ENCODE measurements around the gene PHB1.
"Not testable (repeated sequence)": the region's sequence is repeated elsewhere in the genome, so short reads cannot be mapped to it uniquely, and the experiment has no call there.

The PHB1 gene

DNA sequence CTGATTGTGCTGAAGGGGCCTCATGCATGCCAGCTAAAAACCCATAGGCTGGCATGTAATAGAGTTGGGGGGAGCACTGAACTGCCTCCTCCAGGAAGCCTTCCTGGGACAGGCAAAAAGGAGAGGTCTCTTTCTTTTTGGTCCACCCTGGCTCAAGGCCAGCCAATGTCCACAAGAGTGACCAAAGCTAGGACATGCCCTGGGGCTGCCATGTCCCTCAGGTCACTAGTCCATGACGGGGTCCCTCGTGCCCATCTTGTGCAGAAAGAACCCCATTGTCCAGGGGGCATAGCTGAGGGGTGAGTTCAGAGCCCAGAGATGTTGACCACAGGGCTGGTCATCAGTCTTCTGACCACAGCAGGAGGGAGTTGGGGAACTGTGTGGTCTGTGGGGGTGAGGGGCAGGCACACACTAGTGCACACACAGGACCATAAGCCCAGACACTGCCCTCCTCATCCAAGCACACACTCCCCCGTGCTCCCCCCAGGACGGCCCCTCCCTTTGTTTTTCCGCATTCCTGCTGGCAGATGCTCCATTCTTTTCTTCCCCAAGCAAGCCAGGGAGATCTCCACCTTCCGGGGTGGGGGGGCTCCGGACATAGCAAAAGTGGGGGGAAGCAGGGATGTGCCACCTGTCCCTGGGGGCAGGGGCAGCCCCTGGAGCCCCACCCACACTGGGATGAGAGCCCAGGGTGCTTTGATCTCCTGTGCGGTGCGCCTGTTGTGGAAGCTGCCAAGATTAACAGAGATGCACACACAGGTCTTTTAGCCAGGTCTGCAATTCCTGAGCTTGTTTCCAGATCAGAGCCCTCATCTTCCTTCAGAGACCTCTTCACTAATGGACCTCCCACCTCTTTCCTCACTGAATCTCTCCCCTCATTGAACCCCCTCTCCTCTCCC lies 25.2 kb upstream of the PHB1 start:
- DNase-seq (ENCODE audit: low spot score) = peak; percentile 15

- no peak for DNase-seq (ENCODE audit: low spot score)
Observed at GRCh38 chr17:49439305-49439672, 24.6 kb upstream of the PHB1 start.

DNA sequence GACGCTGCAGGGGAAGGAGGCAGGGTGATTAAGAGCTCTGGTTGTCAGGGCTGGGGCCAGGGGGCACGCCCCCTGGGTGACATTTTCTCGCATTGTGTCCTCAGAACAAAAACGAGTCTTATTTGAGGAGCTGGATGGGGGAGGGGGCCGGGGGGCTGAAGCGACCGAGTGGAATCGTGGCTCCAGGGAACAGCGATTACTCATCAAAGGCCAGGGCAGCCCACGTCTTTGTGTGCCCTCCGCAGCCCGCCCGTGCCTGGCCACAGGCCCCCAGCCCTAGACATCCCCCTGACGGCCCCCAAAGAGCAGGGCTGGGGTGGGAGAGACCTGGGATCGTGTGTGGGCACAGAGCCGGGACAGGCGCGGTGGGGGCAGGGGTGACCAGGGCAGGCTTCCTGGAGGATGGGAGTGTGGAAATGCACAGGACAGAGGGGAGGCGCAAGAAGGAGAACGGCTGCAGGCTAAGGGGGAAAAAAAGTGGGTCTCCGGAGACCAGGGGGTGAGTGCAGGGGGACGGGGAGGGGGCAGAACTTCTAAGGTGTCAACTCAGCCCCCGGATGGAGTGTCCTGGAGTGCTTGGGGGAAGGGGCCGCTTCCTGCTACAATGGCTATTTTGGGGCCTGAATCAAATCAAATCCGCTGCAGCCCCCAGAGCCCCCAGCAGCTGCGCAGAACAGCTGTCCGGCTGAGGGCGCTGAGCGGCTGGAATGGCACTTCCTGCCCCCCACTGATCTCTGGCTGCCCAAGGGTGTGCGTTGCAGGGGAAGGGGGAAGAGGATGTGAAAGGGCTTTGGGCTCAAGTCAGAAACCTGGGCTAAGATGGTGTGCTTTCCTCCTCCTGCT lies 24.0 kb upstream of the PHB1 start:
- DNase-seq (ENCODE audit: low spot score) = no peak

- no peak for DNase-seq (ENCODE audit: low spot score)
Observed at GRCh38 chr17:49437696-49438435, 23.2 kb upstream of the PHB1 start.

- no peak for DNase-seq (ENCODE audit: low spot score)
Observed at GRCh38 chr17:49436174-49436573, 21.5 kb upstream of the PHB1 start.

DNA sequence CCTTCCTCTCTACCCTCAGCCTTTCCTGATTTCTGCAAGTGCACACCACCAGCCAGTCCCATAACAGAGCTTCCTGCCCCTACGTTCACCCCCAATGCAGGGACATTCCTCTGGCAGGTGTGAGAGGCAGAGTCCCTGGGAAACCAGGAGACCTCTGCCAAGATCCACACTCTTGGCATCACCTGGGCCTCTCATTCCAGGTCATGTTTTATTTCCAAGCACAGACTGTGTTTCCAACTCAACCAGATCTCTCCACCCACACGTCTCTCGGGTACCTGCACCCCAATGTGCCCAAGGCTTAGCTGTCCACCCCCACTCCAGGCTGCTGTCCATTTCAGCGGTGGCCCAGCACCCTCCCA lies 21.0 kb upstream of the PHB1 start:
- no peak for DNase-seq (ENCODE audit: low spot score)

DNA sequence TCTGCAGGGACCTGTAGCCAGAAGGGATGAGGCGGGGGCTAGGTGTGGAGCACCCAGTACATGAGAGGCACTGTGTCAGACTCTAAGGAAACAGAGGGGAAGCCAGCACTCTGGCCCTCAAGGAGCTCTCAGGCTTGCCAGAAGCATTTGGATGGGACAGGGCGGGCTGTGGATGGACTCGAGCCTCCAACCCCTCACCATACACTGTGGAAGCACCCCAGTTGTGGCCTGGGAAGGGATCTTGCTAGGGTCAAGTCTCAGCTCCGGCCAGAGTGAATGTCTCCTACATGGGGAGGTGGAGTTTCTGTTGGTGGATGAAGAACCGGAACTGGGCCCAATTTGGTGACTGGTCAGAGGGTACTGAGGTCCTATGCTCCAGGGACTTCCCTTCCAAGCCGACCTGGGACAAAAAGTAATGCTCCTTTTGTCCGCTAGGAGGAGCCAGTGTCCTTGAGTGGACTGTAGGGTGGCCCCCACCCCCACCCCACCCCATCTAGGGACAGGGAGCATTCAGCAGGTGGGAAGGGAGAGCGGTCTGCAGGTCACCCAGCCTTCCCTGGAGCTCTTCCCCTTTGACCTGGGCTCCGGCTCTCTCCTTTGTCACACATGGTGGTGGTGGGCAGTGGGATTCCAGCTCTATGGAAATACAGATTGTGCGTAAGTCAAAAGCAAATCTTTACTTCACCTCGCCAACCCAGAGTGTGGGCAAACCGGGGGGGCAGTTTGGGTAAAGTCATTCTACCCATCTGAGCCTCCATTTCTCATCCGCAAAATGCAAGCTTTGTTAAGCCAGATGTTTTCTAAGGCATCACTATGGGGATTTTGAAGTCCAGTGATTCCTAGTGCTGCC lies 20.4 kb upstream of the PHB1 start:
- peak; percentile 32 for DNase-seq (ENCODE audit: low spot score)

DNA sequence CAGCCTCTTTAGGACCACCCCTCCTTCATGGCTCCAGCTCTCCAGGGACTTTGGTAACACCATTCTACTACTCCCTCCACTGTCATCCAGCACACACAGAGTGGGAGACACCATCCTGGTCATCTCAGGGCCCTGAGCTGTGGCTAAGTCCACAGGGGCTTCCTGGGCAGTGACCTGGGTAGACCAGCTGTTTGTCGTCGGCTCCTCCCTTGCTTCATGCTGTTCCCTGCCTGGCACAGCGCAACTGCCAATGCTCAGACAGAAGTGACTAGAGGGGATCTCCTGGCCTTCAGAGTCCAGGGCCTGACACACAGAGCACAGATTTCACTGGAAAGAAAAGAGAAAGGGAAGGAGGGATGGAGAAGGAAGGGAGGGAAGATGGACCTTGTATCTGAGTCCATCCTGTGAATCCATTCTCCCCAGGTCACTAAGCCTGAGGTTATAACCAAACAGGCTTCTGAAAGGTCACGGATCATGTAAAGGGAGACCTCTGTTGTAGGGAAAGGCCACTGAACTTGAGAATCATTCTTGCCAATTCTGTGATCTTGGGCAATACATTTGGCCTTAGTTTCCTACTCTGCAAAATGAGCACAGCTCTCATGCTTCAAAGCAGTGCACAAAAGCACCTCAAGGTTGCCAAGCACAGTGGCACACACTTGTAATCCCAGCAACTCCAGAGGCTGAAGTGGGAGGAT lies 18.5 kb upstream of the PHB1 start:
- DNase-seq (ENCODE audit: low spot score) = no peak

DNA sequence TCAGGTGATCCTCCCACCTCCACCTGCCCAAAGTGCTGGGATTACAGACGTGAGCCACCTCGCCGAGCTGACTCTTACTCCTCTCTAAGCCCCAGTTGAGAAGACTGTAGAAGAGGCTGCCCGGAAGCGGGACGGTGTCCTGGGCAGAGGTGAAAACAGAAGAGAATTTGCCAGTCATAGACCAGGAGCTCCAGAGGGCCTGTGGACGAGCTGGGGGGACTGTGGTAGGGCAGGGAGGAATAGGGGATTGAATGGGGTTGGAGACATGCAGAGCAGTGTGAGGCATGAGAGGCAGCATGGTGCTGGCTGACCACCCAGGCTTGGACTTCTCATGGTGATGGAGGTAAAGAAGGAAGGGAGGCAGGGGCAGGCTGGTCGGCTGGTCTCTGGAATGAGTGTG lies 17.1 kb upstream of the PHB1 start:
- DNase-seq (ENCODE audit: low spot score) = no peak

DNA sequence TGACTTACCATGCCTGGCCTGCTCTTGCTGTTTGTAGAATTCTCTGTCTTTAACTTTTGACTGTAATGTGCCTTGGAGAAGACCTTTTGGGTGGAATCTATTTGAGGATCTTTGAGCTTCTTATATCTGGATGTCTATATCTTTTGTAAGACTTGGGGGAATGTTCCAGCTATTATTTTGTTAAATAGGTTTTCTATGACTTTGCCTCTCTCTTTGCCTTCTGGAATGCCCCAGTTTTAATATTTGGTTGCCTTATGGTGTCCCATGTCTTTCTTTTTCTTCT lies 10.3 kb upstream of the PHB1 start:
- no peak for DNase-seq (ENCODE audit: low spot score)

GRCh38 chr17:49424276-49425003 lies 9.8 kb upstream of the PHB1 start:
- DNase-seq (ENCODE audit: low spot score) = not testable (repeated sequence)

DNA sequence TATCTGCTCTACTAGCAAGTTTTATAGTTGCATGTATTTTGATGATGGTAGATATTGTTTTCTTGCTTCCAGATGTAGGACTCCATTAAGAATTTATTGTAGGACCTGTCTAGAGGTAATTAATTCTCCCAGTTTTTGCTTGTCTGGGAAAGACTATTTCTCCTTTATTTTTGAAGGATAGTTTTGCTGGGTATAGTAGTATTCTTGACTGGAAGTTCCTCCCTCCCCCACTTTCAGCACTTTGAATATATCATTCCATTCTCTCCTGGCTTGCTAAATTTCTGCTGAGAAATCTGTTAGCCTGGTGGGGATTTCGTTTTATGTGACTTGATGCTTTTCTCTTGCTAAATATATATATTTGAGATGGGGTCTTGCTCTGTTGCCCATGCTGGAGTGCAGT lies 8.0 kb upstream of the PHB1 start:
- no peak for DNase-seq (ENCODE audit: low spot score)

DNA sequence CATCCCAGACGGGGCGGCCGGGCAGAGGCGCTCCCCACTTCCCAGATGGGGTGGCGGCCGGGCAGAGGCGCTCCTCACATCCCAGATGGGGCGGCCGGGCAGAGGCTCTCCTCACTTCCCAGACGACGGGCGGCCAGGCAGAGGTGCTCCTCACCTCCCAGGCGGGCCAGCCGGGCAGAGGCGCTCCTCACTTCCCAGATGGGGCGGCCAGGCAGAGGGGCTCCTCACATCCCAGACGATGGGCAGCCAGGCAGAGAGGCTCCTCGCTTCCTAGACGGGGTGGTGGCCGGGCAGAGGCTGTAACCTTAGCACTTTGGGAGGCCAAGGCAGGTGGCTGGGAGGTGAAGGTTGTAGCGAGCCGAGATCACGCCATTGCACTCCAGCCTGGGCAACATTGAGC lies 5.1 kb upstream of the PHB1 start:
- not testable (repeated sequence) for DNase-seq (ENCODE audit: low spot score)

DNA sequence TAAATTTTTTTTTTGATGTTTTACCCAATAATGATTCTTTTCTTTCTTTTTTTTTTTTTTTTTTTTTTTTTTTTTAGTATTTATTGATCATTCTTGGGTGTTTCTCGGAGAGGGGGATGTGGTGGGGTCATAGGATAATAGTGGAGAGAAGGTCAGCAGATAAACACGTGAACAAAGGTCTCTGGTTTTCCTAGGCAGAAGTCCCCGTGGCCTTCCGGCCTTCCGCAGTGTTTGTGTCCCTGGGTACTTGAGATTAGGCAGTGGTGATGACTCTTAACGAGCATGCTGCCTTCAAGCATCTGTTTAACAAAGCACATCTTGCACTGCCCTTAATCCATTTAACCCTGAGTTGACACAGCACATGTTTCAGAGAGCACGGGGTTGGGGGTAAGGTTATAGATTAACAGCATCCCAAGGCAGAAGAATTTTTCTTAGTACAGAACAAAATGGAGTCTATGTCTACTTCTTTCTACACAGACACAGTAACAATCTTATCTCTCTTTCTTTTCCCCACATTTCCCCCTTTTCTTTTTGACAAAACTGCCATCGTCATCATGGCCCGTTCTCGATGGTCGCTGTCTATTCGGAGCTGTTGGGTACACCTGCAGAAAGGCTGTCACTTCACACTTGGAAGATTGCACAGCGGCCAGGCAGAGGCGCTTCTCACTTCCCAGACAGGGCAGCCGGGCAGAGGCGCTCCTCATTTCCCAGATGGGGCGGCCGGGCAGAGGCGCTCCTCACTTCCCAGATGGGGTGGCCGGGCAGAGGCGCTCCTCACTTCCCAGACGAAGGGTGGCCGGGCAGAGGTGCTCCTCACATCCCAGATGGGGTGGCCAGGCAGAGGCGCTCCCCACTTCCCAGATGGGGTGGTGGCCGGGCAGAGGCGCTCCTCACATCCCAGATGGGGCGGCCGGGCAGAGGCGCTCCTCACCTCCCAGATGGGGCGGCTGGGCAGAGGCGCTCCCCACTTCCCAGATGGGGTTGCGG lies 4.4 kb upstream of the PHB1 start:
- not testable (repeated sequence) for DNase-seq (ENCODE audit: low spot score)

DNA sequence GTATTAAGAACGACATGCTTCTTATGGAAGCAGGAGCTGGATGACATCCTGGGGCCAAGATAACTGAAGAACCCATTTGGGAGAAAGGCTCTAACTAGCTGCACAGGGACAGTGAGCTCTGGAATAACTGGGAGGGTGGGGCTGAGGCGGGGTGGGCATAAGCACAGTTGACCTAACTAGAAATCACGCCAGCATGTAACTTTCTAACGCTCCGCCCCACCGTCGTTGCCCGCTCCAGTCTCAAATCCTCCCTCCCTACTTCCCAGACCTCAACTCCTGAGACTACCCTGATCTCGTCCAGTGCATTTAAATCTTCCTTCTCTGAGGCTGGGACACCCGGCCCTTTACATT lies 436 bp downstream of the PHB1 start:
- DNase-seq (ENCODE audit: low spot score) = no peak

GRCh38 chr17:49409066-49409465 lies 5.6 kb downstream of the PHB1 start:
- DNase-seq (ENCODE audit: low spot score) = no peak

DNA sequence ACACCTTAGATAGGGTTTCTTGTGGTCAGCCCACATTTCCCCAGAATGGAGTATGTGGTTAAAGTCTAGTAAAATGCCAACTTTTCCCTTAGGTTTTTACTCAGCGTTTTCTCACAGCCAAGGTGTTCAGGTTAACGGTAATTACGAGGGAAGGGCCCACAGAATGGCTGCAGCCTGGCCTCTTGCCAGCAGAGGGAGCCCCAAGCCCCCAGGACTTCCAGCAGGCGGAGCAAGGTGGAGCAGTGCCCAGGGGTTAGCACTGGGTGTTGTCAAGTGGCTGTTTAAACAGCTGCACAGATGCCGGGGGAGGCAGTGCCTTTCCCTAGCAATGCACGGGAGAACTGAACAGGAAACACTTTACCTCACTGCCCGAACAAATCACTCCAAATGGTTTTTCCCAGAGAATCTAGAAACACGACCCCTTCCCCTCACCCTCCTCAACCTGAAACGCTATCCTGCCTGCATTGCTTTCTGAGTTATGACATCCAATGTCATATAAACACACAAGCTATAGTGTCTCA lies 6.6 kb downstream of the PHB1 start:
- peak; percentile 55 for DNase-seq (ENCODE audit: low spot score)

DNA sequence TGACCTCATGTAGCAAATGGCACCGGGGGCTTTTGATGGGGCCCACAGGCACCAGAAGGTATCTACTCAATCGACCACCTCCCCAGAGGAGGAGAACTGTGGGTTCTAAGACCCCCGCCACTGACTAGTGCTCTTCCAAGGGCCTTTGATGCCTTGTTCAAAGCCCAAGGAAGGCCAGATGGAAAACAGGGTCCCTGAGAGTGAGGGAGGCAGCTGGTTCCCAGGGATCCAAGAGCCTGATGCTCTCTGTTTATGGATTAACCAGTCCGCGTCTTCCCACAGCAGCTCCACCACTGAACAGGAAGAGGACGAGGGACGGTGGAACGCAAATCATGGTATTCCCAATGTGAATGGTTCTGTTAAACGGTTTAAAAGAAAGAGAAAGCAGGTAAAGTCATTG lies 7.6 kb downstream of the PHB1 start:
- DNase-seq (ENCODE audit: low spot score) = no peak

DNA sequence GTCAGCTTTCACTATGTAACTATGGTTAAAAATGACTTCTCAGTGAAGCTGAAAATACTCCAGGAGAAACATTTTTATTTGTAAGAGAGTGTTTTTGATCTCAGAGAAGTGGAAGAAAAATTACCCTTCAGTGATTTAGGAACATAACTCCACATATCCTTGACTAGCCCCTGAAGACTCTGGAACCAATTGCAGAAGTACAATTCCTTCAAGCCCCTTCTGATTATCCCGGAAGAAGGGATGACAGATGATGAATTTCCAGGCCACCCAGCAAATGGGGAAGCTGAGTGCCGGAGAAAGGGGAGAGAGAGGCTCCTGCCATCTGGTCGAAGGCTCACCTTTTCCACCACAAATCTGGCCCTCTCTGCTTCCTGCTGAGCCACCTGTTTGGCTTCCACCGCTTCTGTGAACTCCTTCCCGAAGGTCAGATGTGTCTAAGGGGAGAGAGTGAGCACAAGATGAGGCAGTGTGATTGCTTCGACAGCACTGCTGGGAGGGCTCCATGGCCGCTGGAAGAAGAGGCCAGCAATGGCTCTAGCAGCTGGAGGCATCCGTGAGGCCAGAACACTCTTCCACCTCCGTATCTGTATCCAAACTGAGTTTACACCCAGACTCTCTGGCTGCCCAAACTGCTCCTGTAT lies 8.1 kb downstream of the PHB1 start:
- DNase-seq (ENCODE audit: low spot score) = no peak

Data from LoVo (cell line).